ENCODE data around the gene SLC16A5.

GRCh38 chr17:75079023-75079373 lies 8.8 kb upstream of the SLC16A5 start:
- TF ChIP-seq CTCF (IDR thresholded peaks at IDR 0.05) (no peak), POLR2A (IDR thresholded peaks at IDR 0.05) (no peak)
